ENCODE results near the gene FBXO41.
"Not testable (repeated sequence)": the region's sequence is repeated elsewhere in the genome, so short reads cannot be mapped to it uniquely, and the experiment has no call there.

FBXO41 gene

GRCh38 chr2:73266061-73266901, 18.0 kb downstream of the FBXO41 start:
- Mint-ChIP-seq H3K27me3 (ENCODE audit: low read depth, poor library complexity) (peaks cover 56% of the 10 kb centered on the region), H3K4me3 (no peak overlapping the region), H3K4me1 (peaks cover 10% of the 10 kb centered on the region), H3K9me3 (no peaks in the 10 kb centered on the region), H3K36me3 (ENCODE audit: low read depth) (peaks cover 8% of the 10 kb centered on the region), H3K27ac (no peak overlapping the region)
- DNase-seq: no peak
- no peak for TF ChIP-seq CTCF (IDR thresholded peaks at IDR 0.05)

GRCh38 chr2:73265298-73266060, 18.8 kb downstream of the FBXO41 start:
- DNase-seq: no peak
- H3K4me1 Mint-ChIP-seq: peaks cover 11% of the 10 kb centered on the region
- H3K9me3 Mint-ChIP-seq: no peaks in the 10 kb centered on the region
- H3K4me3 Mint-ChIP-seq: no peak overlapping the region
- no peak for TF ChIP-seq CTCF (IDR thresholded peaks at IDR 0.05)
- H3K27me3 Mint-ChIP-seq (ENCODE audit: low read depth, poor library complexity): peaks cover 48% of the 10 kb centered on the region
- peaks cover 8% of the 10 kb centered on the region for H3K36me3 Mint-ChIP-seq (ENCODE audit: low read depth)
- no peak overlapping the region for H3K27ac Mint-ChIP-seq

- peaks cover 14% of the 10 kb centered on the region for H3K4me1 Mint-ChIP-seq
- peaks cover 8% of the 10 kb centered on the region for H3K36me3 Mint-ChIP-seq (ENCODE audit: low read depth)
Measured at GRCh38 chr2:73264783-73265182, 19.5 kb downstream of the FBXO41 start.

GRCh38 chr2:73264332-73264606, 20.0 kb downstream of the FBXO41 start:
- H3K4me1 Mint-ChIP-seq: peaks cover 14% of the 10 kb centered on the region
- peaks cover 38% of the 10 kb centered on the region for H3K27me3 Mint-ChIP-seq (ENCODE audit: low read depth, poor library complexity)
- no peaks in the 10 kb centered on the region for H3K9me3 Mint-ChIP-seq
- H3K4me3 Mint-ChIP-seq: no peak overlapping the region
- DNase-seq: no peak
- H3K36me3 Mint-ChIP-seq (ENCODE audit: low read depth): peaks cover 8% of the 10 kb centered on the region
- no peak for TF ChIP-seq CTCF (IDR thresholded peaks at IDR 0.05)
- no peak overlapping the region for H3K27ac Mint-ChIP-seq

More at GRCh38 chr2:73264783-73265182, 19.5 kb downstream of the FBXO41 start:
- H3K4me3 Mint-ChIP-seq: no peak overlapping the region
- no peak for DNase-seq
- TF ChIP-seq CTCF (IDR thresholded peaks at IDR 0.05): no peak
- H3K27me3 Mint-ChIP-seq (ENCODE audit: low read depth, poor library complexity): peaks cover 41% of the 10 kb centered on the region
- no peaks in the 10 kb centered on the region for H3K9me3 Mint-ChIP-seq
- no peak overlapping the region for H3K27ac Mint-ChIP-seq

- H3K27ac Mint-ChIP-seq: no peak overlapping the region
- DNase-seq: no peak
- H3K4me1 Mint-ChIP-seq: peaks cover 14% of the 10 kb centered on the region
- no peaks in the 10 kb centered on the region for H3K9me3 Mint-ChIP-seq
- peaks cover 8% of the 10 kb centered on the region for H3K36me3 Mint-ChIP-seq (ENCODE audit: low read depth)
- H3K27me3 Mint-ChIP-seq (ENCODE audit: low read depth, poor library complexity): peaks cover 34% of the 10 kb centered on the region
- TF ChIP-seq CTCF (IDR thresholded peaks at IDR 0.05): no peak
- H3K4me3 Mint-ChIP-seq: no peak overlapping the region
Measured at GRCh38 chr2:73263540-73264331, 20.5 kb downstream of the FBXO41 start.

GRCh38 chr2:73262691-73263429, 21.4 kb downstream of the FBXO41 start:
- not testable (repeated sequence) for H3K4me1 Mint-ChIP-seq; H3K27ac Mint-ChIP-seq; DNase-seq; H3K9me3 Mint-ChIP-seq; H3K36me3 Mint-ChIP-seq (ENCODE audit: low read depth); H3K4me3 Mint-ChIP-seq
- H3K27me3 Mint-ChIP-seq (ENCODE audit: low read depth, poor library complexity): peaks cover 25% of the 10 kb centered on the region
